ENCODE measurements around the gene TSFM. TPM values are rescaled to one million over a fixed set of nuclear protein-coding genes. Genes with fewer than 3 reads are reported as not detected.

The TSFM gene
- total and polyA plus RNA-seq, 2 of the 4 experiments (the other 2 are of a cell fraction): 11.5 to 14.0 TPM

DNA sequence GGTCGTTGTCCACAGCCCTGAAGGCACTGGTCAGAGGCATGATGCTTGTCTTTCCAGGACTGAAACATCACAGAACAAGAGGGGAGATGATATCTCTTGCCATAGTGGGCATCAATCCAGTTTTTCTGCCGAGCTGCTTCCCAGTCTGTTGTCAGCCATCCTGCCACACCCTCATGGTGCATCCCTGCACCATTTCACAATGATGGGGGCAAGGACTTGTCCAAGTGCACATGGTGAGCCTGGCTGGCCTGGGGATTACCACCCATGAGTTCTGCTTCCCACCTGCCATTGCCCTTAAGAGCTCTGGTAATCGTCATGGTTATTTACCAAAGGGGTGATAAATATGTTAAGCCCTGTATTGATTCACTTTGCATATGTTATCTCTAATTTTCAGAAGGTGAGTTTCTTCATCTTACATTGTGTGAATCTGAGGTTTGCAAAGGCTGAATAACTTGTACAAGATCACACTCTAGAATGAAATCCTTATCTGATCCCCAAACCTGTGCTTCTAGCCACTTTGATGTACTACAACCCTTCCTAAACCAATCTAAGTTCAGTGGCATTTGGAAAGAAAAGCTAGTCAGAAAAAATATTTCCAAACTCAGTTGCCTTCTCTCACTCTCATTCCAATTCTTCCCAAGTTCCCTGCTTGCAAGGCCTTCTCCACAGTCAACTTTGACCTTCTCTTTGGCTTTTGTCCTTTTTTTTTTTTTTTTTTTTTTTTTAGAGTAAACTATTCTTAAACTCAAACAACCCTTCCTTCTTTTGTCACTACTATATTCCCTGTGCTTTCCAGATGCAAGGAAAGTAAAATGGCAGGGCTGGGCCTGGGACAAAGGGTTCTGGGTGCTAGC lies 33.6 kb downstream of the TSFM start:
- dilution Hi-C loops (cut with HindIII; ENCODE audit: low sequenced_read_pairs, unreplicated experiment): no loop called here
- no peak overlapping the region for H2AK9ac ChIP-seq (replicated peaks; ENCODE audit: low read depth, low read length, poor library complexity)
- CTCF ChIA-PET: interaction anchor here (1.2 kb wide), 1 partner anchor 13 kb away, joined by 3 read pairs; no protein-coding TSS in a partner anchor

More for the DNA sequence above, 33.6 kb downstream of the TSFM start:
- POLR2A ChIA-PET (ENCODE audit: unreplicated experiment): no interaction called here
- no peak overlapping the region for H3K27ac ChIP-seq (ENCODE audit: insufficient read depth, low read length)
- DNase-seq (no peak), ATAC-seq (ENCODE audit: low read depth) (no peak)
- H3K18ac ChIP-seq (ENCODE audit: low read depth, low read length): no peak overlapping the region
- H2AK5ac ChIP-seq (ENCODE audit: low read depth, low read length): no peak overlapping the region; the same call in 1 of the 2 replicates
- no peaks in the 10 kb centered on the region; the same call in 1 of the 2 replicates for H4K20me1 ChIP-seq (ENCODE audit: insufficient read depth, low read length)
- no peaks in the 10 kb centered on the region for H3K9me3 ChIP-seq (ENCODE audit: control insufficient read depth, insufficient read depth, low read length)
- peaks cover 0 to 13% of the 10 kb centered on the region in 2 experiments; a peak in 2 of 4 replicates for H3K79me1 ChIP-seq (ENCODE audit: low read depth in 1 of 2, low read length in 2 of 2)
- no peak overlapping the region for H2BK15ac ChIP-seq (ENCODE audit: low read depth, low read length)
- BruUV-seq (replicated peaks): no TSS peak
- no peak overlapping the region for H4K8ac ChIP-seq (ENCODE audit: low read depth in 2 of 2, low read length in 2 of 2)
- H3K4me2 ChIP-seq (ENCODE audit: low read depth, low read length): no peak overlapping the region
- TF ChIP-seq, protein P1, sequence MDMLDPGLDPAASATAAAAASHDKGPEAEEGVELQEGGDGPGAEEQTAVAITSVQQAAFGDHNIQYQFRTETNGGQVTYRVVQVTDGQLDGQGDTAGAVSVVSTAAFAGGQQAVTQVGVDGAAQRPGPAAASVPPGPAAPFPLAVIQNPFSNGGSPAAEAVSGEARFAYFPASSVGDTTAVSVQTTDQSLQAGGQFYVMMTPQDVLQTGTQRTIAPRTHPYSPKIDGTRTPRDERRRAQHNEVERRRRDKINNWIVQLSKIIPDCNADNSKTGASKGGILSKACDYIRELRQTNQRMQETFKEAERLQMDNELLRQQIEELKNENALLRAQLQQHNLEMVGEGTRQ (IDR thresholded peaks at IDR 0.05; ENCODE audit: low read depth, low read length): no peak
- no peak for TF ChIP-seq FOS (IDR thresholded peaks at IDR 0.05; ENCODE audit: low read depth, low read length)
- TF ChIP-seq NFE2L2 (IDR thresholded peaks at IDR 0.05; ENCODE audit: low read depth, low read length): no peak
- TF ChIP-seq RFX5 (IDR thresholded peaks at IDR 0.05; ENCODE audit: low read depth, low read length): no peak
- TF ChIP-seq CHD1 (IDR thresholded peaks at IDR 0.05; ENCODE audit: low read depth, low read length): no peak
- H3K36me3 ChIP-seq (ENCODE audit: control insufficient read depth, insufficient read depth, low read length): peaks cover 37% of the 10 kb centered on the region
- H3K4ac ChIP-seq (ENCODE audit: low read depth, low read length): no peak overlapping the region
- no peak overlapping the region for H3K56ac ChIP-seq (ENCODE audit: extremely low read depth, insufficient read depth, low read length)
- no peaks in the 10 kb centered on the region for H3K27me3 ChIP-seq (ENCODE audit: control insufficient read depth, insufficient read depth, low read length)
- intact Hi-C loops (cut with micrococcal nuclease) (no loop called here), in situ Hi-C loops (cut with MboI; ENCODE audit: low sequenced_read_pairs) (no loop called here)
- H2BK120ac ChIP-seq (ENCODE audit: low read depth, low read length): no peak overlapping the region
- no peak overlapping the region for H4K5ac ChIP-seq (ENCODE audit: low read depth, low read length)
- no peak overlapping the region for H3K9ac ChIP-seq (ENCODE audit: low read depth, low read length)
- H2BK20ac ChIP-seq (ENCODE audit: low read depth, low read length): no peak overlapping the region
- no peak overlapping the region for H2AFZ ChIP-seq (replicated peaks; ENCODE audit: low read length, poor library complexity)
- no peak overlapping the region for H2BK5ac ChIP-seq (ENCODE audit: low read depth, low read length, poor library complexity, severe bottlenecking)
- no peak overlapping the region for H3K4me3 ChIP-seq (ENCODE audit: insufficient read depth, low read depth, low read length)
- H3K9me1 ChIP-seq (ENCODE audit: insufficient read depth, low read length): peaks cover 12% of the 10 kb centered on the region
- no peak overlapping the region for H3K23ac ChIP-seq (ENCODE audit: low read depth, low read length)
- H4K91ac ChIP-seq (ENCODE audit: insufficient read depth, low read depth, low read length): no peak overlapping the region
- H3K14ac ChIP-seq (replicated peaks; ENCODE audit: low read depth, low read length): no peak overlapping the region
- WGBS, 2 experiments (ENCODE audit: extremely low coverage in 2 of 2, insufficient read length in 1 of 2): no CpG with 5 or more reads among the region's 3 CpGs
- H3K4me1 ChIP-seq (ENCODE audit: control insufficient read depth, insufficient read depth, low read length): no peaks in the 10 kb centered on the region; the same call in 1 of the 2 replicates
